GM19025 (cell line): ENCODE data around the gene ATP11C.
"Not testable (repeated sequence)": the region's sequence is repeated elsewhere in the genome, so short reads cannot be mapped to it uniquely, and the experiment has no call there.

Experiments
- ATAC-seq: cut with Tn5 transposase; IDR thresholded peaks from one replicate; pipeline ENCODE4 v1.9.1; 2021; ENCODE audit warnings: mild to moderate bottlenecking, low read depth, moderate library complexity; ENCODE audit not compliant: unreplicated experiment

ATP11C gene

DNA sequence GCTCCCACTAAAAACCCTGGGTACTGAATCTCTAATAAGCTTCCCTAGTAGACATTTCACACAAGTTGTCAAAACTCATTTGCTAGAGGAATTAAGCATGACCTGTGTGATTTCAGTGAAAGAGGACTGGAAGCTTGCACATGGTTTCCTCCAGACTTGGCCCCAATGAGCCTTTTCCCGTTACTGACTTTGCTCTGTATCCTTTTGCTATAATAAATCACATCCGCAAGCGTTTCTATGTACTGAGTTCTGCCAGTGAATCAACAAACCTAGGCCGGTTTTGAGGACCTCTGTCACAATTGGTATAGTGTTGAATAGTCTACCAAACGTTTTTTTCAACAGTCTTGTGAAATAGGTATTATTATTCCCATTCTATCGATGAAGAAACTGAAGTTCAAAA, 8.2 kb downstream of the ATP11C start:
- ATAC-seq, result no peak

DNA sequence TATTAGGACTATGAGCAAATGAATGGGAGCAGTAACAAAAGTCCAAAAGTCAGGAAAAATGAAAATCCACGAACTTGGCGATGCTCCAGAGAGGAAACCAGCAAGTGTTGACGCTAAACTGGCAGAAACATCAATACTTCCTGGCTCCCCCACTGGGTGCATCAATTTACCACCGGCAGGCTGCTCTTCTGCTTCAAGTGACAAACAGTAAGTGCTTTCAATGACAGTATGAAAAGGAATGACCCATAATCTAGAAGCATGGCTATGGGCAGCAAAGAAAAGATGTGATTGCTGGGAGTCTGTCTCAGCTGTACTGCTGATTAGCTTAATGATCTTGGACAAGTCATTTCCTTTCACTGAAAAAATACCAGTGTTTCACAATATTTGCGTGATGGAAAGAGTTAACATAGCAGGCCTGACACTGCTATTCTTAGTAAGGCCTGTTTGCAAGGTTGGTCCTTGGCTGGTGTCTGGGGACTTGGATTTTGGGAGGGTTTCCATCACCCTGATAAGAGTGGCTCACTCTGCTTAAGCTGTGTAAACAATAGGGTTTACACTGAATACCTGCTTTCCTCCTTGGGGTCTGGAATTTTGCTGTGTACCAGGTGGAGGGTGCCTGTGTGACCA, 8.7 kb downstream of the ATP11C start:
- ATAC-seq, result no peak

DNA sequence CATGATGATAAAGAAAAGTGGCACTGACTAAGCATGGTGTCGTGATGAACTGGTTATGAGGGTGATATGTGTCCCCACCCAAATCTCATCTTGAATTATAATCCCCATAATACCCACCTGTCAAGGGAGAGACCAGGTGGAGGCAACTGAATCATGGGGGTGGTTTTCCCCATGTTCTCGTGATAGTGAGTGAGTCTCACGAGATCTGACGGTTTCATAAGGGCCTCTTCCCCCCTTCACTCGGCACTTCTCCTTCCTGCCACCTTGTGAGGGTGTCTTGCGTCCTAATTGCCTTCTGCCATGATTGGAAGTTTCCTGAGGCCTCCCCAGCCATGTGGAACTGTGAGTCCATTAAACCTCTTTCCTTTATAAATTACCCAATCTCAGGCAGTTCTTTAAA, 11.7 kb downstream of the ATP11C start:
- not testable (repeated sequence) for ATAC-seq

DNA sequence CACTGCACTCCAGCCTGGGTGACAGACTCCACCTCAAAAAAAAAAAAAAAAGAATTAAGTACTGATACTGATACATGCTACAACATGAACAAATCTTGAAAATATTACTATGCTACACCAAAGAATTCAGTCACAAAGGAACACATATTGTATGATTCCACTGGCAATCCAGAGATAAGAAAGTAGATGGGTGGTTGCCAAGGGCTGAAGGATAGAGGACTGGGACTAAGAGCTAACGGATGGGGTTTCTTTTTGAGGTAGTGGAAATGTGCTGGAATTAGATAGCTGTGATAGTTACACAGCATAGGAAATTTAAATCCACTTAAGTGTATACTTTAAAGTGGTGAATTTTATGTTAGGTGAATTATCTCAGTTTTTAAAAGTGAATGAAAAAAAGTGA, 12.5 kb downstream of the ATP11C start:
- no peak for ATAC-seq

DNA sequence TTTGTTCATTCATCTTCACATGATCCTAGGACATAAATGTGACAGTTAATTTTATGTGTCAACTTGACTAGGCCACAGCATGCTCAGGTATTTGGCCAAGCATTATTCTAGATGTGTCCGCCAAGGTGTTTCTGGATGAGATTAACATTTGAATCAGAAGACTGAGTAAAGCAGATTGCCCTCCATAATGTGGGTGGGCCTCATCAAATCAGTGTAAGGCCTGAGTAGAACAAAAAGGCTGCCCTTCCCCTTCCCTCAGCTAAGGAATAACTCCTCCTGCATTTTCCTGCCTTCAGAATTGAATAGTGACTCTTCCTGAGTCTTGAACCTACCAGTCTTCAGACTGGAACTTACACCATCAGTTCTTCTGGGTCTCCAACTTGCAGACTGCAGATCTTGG, 18.4 kb downstream of the ATP11C start:
- ATAC-seq, result no peak

DNA sequence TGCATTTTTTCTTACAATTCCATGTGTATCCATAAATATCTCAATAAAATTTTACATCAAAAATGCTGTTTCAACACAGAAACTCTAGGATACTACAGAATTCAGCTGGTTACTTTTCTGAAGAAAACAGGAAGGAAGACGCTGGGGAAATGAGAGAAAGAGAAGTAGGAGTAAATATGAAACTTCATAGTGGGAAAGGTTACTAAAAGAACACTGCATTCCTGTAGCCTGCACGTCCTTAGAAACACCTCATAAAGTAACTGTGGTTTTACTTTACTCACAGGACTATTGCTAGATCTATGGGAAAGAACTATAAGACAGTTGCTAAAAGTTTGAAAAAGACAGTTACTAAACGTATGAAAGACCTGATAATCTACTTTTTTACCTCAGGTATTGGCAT, 23.1 kb downstream of the ATP11C start:
- ATAC-seq, result no peak

DNA sequence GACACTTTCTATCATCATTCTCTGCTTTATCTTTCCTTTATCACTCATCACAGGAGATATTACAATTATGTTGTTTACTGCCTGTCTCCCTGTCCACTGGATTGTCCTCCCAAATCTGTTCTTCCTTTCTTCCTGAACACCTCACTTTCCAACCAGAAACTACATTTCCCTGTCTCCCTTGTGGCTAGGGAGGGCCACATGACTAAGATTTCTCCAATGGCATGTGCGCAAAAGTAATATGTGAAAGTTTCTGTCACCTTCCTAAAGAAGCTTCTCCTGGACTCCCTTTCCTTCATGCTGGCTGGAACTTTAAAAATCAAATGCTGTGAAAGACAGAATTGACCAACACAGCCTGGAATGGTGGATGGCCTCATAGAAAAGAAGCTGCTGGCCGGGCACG, 25.8 kb downstream of the ATP11C start:
- ATAC-seq, result no peak

DNA sequence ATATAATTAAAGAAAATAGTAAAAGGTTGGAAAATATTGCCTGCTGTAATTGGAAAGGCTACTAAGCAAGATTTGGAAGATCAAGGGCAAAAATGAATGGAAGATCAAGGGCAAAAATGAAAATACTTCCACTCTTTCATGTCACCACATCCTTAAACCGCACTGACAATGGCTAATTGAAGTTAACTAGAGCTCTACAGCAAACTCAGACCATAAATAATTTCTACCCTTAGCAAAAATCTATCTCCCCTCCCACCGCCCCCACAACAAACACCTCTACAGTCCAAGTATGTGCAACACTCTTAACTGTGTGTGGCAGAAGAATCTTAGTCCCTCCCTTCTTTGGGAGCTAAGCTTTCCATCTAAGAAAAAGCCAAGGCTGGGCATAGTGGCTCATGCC, 27.1 kb downstream of the ATP11C start:
- no peak for ATAC-seq

DNA sequence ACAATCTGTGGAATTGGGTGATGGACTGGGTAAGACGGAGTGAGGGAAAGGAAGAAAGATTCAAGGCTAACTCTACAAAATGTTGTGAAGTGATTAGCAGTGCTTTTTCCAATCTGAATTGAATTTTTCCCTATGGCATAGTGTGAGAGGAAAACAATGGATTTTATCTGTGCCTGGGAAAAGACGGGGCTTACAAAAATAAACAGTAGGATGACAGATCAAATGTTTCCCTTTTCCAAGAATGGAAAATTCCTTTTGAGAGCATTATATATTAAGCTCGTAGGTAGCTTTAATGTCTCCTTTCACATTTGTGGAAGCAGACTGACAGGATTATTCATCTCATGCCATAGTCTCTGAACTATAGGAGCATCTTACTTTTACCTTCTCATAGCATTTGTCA, 27.8 kb downstream of the ATP11C start:
- no peak for ATAC-seq

DNA sequence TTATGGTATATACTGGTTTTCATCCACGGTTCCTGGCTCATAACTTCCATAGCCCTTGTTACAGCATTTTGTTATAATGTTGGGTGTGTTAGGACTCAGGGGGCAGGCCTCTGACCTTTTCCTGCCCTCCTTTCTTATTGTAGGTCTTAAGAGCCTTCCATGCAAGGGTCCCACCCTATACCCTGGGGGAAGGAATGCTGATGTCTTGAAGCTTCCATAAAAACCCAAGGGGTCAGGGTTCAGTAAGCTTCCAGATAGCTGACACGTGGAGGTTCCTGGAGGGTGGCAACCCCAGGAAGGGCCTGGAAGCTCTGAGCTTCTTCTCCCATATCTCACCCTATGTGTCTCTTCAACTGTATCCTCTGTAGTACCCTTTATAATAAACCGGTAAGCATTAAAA, 29.6 kb downstream of the ATP11C start:
- no peak for ATAC-seq

DNA sequence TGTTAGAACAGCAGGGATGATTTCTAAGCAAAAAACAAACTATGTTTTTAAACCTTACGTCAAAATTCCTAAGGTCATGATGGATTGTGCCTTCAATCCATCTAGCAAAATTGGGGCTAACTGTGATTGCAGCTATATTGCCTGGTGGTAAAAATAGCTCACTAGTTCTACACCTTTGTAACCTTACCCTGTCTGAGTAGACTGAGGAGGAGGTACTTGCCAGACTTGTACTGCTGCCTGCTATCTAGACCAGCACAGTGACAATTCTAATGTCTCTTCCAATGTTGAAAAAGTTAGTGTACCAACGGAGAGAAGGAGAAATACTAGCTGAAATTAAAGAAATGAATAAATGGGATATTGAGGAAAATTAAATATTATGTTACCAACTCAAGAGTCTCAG, 30.3 kb downstream of the ATP11C start:
- ATAC-seq, result no peak

DNA sequence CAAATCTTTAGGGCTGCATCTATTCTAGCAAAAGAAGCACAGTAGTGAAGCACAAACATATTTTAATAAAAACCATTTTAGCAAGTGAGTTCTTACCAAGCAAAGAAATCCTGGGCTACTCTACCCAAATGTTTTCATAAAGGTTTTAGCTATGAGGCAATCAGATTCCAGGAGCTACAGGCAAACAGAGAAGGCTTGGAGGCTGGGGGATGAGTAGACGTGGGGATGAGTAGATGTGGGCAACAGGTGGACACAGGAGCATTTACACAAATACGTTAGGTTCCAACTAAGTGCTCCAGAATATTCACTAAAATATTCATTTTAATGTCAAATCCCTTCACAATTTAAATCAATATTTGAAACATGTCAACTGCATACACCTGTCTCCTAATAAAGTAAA, 34.5 kb downstream of the ATP11C start:
- no peak for ATAC-seq

DNA sequence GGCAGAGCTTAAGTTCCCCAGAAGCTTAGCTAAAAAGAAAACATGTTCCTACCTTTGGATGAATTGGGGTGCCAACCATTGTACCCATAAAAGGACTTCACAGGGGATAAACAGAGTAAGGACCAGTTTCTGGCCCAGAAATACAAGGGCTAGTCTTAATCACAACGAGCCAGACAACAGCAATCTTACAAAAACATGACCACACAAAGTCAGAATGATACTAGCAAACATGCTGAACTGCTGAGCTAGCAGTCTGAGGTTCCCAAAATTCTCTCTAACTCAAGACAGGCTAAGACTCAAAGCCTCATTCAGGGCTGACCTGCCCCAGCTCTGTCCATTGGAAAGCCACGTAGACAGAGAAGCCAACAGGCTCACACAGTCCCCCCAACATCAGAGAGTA, 40.3 kb downstream of the ATP11C start:
- peak; percentile 59 for ATAC-seq

DNA sequence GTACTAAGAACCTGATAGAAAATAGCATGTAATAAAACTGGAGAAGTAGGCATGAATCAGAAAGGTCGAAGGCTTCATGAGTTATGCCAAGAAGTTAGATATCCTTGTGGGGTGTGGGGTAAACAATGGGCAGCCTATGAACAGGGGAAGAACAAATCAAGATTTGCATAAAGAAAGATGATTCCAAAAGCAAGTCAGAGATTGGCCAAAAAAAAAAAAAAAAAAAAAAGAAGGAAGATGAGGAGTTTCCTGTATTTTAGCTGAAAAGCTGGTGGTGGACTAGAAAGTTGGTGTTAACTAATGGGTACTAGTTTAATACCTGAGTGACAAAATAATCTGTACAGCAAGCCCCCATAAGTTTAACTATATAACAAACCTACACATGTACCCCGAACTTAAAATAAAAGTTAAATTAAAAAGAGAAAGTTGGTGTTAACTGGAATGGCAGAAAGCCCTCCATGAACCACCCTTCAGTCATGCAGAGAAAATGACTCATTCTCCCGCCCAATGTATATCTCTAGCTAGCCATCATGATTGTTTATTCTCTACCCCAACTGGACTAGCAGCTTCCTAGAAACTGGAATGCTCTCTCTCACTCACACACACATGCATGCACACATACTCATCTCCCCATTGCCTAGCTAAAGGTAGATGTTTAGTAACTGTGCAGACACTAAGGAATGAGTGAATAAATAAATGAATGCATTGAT, 41.7 kb downstream of the ATP11C start:
- no peak for ATAC-seq

DNA sequence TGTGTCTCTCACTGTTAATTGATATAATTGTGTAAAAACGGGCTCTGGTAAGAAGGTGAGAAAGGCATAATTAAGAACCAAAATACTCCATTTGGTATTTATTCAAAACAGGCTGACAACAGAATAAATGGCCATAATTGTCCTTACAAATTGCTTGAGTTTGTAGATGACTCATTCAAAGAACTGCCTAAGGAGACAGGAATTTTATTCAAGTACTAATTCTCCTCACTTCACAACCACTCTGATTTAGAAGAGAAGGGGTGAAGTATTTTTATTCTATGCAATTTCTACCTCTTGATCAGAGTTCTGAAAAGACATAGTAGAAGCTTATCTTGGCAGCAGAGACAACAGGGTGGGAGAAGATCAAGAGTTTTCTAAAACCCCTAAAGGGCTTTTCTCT, 43.1 kb downstream of the ATP11C start:
- ATAC-seq, result no peak

DNA sequence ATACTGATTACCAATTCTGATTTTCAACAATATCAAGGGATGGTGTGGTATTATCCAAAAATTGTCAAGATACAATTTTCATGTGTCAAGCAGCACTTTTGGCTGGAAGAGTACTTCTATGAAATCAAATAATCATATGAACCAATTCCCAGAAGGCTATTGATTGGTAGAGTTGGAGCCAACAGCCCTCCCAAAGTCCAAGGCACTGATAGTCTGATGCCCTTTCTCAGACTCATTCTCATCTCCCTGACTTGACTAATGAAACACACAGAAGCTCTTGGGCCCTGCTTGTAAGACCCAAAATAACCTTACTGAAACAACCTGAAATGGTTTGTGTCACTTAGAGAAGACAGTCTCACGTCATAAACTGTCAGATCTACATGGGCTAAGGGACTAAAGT, 48.9 kb downstream of the ATP11C start:
- no peak for ATAC-seq

DNA sequence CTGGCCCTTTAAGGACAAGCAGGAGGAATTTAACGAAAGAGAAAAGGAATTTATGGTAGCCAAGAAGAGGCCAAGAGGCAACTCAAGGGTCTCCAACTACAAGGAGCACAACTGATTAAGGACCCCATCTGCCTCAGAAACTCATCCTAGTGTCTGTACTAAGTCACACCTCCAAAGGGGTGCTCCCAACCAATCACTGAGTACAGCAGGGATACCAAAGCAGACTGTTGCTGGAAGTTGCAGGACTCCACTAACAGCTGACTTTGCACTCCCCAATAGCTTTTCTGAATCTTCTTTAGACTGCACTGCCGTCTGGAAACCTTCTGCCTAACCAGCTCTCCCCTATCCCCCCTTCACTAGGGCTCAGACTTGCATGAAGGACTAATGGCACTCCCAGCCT, 50.6 kb downstream of the ATP11C start:
- ATAC-seq, result no peak

DNA sequence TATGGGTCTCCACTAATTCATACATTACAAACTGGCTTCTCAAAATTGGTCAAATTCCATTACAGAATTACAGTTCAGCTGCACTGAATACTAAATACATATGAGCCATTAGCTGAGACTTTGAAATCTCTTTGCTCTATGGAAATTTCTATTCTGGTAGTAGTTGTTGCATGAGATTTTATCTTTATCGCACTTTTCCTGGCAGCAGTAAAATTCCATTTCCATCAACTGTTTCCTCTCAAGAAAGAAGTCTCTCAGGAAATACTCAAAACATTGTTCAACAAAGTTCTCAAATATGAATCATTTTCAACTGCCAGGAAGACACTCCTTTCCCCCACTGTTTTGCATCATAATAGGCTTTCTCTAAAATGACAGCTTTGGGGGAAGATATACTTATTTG, 51.3 kb downstream of the ATP11C start:
- ATAC-seq, result no peak

DNA sequence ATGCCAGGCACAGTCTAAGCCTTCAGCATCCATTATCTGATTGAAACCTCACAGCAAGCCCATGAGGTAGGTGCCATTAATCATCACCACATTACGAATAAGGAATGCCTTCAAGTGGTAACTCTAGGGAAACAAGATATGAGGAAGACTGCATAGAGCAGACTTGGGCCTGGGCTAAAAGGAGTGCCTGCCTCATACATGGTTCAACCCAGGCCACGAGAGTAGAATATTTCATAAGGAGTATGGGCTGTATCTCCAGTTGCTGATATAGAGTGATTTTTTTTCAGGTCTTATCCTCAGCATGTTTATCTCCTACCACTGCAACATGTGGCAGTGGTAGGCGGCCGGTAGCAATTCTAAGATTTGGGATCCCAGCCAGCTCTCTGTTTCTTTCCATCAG, 51.7 kb downstream of the ATP11C start:
- ATAC-seq, result no peak

DNA sequence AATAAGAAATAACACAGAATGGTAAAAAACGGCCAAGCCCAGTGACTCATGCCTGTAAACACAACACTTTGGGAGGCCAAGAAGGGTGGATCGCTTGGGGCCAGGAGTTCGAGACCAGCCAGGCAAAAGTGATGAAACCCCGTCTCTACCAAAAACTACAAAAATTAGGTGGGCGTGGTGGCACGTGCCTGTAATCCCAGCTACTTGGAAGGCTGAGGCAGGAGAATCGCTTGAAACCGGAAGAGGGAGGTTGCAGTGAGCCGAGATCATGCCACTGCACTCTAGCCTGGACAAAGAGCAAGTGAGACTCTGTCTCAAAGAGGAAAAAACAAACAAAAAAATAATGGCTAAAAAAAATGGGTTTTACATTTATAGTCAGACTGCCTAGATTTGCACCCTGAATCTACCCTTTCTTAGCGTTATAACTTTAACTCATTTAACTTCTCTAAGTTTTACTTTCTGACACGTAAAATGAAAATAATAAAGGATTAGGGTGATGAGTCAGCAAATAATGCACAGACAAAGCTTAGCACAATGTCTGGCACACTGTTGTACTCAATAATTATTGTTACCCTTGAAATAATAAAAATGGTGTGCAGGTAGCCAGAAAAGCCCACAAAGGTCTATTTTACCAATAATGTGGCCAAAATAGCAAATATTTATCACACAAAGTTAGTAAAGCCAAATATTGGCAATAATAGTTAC, 55.0 kb downstream of the ATP11C start:
- no peak for ATAC-seq

DNA sequence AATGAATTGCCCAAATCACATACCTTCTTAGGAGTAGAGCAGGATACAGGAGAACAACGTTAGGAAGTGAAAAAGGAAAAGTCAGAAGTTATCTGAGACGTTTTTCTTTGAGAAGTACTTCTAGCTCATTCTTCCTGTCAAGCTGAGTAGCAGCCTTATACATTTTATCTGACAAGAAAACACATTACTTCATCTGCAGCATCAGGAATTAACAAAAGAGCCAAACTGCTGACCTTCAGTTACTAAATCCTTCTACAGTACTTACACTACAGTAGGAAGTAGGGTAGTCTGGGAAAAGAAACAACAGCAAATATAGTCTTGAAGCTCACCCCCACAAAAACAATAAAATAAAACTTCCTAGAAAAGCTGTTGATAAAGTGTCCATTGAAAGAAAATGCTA, 57.0 kb downstream of the ATP11C start:
- no peak for ATAC-seq

DNA sequence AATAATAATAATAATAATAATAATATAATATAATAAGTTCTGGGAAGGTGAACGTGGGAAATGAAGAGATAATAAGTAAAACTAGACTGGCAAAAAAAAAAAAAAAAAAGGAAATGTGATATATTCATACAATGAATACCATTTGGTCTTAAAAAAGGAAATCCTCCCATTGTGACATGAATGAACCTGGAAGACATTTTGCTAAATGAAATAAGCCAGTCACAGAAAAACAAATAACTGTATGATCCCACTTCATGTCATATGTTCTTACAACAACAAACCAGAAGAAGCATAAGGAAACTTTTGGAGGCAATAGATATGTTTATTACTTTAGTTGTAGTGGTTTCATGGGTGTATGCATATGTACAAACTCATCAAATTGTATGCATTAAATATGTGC, 63.1 kb downstream of the ATP11C start:
- ATAC-seq, result no peak
